HG03280 (cell line): ENCODE results near the gene PAQR8.
"Not testable (repeated sequence)": the region's sequence is repeated elsewhere in the genome, so short reads cannot be mapped to it uniquely, and the experiment has no call there.

Experiments
- ATAC-seq: cut with Tn5 transposase; IDR thresholded peaks from one replicate; pipeline ENCODE4 v1.9.1; 2021; ENCODE audit warnings: mild to moderate bottlenecking, moderate library complexity; ENCODE audit not compliant: unreplicated experiment

PAQR8 gene

DNA sequence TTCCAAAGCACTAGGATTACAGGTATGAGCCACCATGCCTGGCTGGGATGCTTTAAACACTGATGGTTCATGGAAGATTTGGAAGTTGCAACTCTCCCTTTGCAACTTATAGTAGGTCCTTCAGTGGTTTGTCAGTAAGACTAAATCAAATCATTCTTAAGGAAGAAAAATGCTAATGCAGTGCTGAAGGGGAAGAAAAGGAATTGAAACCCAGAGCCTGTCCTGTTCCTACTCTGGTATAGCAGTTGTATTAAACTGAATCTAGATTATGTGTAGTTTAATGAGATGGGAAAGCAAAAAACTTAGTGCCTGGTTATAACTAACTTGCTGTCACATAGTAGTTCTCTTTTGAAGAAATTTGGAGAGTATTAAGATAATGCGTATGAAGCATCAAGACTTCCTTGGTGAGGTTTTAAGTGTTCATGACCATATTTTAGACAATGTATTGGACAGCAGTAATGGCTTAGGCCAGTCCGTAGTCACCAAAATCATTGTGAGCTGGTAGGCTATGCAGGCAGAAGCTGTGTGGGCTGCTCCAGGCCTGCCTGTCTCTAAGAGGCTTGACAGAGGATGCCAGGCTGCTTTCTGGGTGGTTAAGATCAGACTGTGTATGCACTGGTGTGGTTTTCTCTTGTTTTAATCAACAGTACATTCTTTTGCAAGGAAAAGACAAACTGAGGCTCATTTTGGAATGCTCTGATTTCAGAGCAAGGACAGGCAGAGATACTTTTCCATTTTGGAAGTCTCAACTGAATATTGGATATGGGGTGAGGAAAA is 14.0 kb downstream of the PAQR8 start:
- no peak for ATAC-seq

DNA sequence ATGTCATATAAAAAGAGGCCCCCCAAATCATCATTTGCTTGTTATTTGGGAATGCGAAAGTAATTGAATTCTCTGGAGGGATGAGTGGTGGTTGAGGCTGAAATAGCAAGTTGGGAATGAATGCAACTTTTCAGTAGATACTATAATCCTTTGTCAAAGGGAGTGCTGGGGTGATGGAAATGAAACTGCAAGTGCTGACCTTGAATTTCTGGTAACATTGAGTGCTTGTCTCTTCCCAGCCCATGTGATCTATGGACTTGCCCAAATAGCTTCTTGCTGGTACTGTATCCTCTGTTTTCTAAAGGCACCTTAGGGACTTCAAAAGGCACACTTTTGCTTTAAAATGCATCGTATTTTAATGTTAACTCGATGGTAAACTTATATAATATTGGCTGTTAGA is 14.8 kb downstream of the PAQR8 start:
- ATAC-seq: no peak

DNA sequence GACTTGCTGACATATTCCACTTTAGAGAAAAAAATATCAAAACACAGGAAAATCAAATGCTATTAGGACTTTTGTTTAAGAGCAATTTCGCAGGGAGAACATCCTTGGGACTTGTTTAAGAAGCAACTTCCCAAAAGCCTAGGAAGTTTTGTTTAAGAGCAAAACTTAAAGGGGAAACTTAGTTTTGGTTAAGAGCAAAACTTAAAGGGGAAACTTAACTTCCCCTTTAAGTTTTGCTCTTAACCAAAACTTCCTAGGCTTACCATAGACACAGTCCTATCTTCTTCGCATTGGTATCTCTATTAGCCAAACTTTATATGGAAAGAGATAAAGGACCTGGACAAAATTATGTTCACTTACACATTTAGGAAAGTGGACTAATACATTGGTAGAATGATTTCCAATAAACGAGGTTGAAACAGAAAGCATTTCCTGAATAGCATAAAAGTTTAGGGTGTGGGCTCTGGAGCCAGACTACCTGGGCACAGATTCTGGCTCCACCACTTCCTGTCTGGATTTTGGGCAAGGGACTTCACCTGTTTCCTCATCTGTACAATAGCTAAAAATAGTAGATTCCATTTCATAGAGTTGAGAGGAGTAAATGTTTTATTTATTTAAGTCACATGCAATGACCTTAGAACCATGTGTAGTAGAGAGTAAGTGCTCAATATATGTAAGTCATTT is 15.7 kb downstream of the PAQR8 start:
- ATAC-seq: no peak

DNA sequence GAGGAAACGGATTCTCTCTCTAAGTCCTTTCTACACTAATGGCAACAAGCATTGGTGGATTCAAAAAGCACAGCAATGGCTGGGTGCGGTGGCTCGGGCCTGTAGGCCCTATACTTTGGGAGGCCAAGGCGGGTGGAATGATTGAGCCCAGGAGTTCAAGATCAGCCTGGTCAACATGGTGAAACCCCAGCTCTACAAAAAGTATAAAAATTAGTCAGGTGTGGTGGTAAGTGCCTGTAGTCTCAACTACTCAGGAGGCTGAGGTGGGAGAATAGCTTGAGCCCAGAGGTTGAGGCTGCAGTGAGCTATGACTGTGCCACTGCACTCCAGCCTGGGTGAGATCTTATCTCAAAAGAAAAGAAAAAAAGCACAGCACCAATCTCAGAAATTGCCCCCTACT is 19.3 kb downstream of the PAQR8 start:
- ATAC-seq: no peak

DNA sequence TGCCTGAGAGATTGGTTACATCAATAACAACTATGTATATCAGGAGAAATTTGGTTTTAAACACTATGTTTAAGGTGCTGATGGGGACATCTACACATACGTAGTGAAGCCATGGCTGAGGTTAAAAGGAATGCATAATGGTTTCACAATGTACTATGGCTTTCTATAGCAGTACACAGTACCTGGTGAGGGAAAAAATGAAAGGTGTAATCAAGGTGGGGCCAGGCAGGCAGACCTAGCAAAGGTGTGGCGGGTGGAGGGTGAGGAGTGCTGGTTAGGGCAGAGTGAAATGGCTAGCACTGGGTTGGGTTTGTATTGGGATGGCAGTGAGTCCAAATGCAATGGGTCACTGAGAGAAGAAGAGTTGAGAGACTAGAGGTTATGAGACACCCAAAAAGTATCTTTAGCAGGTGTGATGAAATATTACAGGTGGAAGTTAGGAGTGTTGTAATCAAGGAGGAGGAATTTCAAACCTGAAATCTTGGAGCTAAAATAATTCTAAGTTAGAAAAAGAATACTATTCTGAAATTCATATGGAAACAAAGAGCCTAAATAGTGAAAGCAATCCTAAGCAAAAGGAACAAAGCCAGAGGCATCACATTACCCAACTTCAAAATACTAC is 22.3 kb downstream of the PAQR8 start:
- ATAC-seq: no peak

DNA sequence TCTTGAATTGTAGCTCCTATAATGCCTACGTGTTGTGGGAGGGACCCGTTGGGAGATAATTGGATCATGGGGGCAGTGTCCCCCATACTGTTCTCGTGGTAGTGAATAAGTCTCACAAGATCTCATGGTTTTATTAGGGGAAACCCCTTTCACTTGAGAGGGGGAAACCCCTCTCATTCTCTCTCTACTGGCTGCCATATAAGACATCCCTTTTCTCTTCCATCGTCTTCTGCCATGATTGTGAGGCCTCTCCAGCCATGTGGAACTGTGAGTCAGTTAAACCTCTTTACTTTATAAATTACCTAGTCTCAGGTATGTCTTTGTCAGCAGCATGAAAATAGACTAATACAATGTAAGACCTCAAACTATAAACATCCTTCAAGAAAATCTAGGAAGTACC is 23.1 kb downstream of the PAQR8 start:
- no peak for ATAC-seq

DNA sequence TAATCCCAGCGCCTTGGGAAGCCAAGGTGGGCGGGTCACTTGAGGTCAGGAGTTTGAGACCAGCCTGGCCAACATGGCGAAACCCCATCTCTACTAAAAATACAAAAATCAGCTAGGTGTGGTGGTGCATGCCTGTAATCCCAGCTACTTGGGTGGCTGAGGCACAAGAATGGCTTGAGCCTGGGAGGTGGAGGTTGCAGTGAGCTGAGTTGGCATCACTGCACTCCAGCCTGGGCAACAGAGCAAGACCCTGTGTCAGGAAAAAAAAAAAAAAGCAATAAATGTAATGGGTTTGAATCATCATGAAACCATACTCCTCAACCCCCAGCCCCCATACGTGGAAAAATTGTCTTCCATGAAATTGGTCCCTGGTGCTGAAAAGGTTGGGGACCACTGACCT is 26.2 kb downstream of the PAQR8 start:
- ATAC-seq: not testable (repeated sequence)

DNA sequence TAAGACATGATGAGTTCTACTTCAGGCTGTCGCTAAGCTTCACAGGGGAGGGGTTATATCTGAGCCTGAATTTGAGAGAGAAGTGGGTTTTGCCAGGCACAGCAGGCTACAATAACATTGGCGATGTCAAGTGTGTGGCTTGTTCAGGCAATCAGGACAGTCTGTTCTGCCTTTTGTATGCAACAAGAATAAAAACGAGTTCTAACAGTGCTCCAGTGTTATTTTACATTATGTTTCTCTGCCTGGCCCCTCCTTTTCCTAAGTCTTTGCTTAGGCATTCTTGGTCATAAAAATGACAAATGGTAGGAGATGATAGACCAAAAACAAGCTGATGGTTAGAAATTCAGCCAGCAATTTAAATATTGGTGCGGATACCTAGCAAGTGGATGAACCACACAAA is 26.8 kb downstream of the PAQR8 start:
- ATAC-seq: no peak

DNA sequence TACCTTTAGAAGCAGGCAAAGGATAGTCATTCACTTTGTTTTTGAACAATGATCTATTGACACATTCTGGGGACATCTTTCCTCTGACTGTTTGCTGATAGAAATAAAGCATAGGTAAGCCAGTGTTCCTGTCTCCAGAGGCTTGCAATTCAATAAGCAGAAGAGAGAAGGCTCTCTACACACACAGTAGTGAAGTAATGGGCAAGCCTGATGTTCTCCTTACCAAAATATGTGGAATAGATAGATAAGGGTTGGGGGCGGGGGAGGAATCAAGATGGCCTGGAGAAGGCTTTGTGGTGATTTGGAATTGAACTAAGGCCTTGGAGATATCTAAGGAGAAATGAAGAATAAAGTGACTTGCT is 27.3 kb downstream of the PAQR8 start:
- ATAC-seq: no peak

DNA sequence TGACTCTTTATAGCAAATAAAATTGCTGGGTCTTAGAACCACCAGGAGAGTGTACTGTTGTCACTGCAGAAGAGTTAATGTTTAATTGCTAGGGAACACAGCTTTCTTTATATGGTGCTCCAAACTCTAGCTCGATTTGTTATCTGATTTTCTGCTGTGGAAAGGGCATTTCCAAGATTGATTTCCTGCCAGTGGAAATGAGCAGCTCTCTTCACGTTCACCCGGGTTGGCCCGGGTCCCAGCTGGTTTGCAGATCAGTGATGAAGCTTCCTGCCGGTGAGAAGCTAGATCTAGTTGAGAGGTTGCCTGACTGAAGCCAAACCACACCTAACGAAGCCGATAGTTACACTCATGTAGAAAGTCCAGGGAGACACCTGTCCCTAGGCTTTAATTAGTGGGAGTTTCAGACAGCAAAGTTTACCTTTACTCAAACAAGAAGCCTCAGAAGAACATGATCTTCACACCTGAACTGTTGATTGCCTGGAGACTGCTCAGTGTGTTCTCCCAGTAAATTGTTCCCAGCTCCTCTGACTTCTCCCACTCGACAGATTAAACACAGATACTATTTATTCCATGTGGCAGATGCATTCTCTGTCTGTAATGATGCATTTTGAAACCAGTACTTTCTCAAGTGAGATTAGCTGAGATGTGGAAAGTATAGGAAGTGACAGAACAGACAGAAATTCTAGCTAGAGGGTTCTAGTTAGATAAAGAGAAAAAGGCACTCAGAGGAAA is 27.8 kb downstream of the PAQR8 start:
- peak; percentile 46 for ATAC-seq

DNA sequence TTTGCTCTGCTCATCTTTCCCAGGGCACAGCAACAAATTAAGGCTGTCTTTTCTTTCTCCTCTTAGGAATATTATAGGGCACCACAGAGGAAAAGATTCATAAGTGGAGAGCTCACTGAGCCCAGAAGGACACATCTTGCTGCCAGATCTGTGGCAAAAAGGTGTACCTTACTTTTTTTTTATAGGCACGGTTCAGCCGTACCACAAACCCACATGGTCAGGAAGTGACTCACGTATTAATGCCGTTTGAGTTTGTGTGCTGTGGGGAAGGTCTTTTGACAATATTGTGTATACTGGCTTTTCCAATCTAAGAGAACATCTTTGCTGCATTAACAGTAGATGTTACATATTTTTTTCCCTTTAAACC is 28.4 kb downstream of the PAQR8 start:
- ATAC-seq: peak; percentile 47

DNA sequence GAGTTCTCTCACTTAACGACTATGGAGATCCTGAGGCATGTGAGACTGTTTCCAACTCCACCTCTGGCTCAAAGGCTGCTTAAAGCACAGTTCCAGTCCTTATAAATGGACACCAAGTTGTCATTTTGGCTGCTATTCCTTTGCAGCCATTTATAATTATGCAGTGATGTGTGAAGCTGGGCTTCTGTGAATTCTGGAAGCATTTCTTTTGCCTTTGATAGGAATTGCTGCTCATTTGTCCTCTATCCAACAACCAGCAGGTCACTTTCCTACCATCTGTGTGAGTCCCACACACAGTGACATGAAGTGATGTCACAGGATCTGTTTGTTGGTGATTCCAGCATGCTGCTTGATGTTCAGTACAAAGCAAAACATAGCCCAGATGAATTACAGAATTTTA is 29.6 kb downstream of the PAQR8 start:
- ATAC-seq: no peak

DNA sequence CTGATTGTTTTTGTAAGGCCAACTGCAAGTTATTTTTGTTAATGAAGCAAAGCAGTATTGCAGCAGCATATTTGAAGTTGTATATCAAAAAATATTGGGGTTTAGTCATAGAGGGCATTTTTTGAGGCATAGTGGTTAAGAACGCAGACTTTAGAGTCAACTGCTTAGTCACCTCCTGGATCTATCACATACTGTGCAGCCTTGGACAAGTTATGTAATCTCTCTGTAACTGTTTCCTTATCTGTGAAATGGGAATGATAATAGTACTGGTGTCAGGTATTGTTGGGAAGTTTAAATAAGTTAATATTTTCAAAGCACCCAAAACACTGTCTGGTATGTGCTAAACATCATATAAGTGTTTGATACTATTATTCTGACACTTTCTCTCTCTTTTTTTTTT is 31.0 kb downstream of the PAQR8 start:
- no peak for ATAC-seq

DNA sequence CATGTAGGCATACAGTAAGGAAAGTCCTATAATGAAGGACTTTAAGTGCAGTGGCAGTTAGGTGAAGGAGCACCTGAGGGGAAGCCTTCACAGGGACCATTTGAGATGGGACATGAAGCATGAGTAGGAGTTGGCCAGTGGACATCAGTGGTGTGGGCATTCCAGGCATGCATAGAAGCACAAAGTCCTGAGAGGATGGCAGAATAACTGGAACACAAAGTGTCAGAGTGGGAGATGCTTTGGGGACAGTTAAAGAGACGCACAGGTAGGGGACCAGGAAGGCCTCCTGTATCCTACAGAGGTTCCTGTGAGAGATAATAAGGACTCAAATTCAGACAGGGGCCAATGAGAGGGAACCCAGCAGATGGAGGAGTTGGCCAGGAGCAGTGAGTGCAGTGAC is 31.8 kb downstream of the PAQR8 start:
- ATAC-seq: no peak

DNA sequence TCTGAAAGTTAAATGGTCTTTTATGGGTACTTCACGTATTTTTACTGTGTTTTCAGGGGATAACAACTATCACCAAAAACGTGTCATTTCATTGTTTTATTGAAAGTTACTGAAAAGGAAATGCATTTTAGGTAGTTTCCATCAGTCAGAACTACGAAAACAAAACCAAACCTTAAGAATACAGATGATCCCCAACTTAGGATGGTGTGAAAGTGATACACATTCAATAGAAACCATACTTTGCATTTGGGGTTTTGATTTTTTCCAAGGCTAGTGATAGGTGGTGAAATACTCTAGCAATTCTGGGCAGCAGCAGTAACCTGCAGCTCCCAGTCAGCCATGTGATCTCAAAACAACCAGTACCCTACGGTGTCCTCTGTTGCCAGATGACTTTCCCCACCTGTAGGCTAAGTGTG is 32.3 kb downstream of the PAQR8 start:
- peak; percentile 53 for ATAC-seq

DNA sequence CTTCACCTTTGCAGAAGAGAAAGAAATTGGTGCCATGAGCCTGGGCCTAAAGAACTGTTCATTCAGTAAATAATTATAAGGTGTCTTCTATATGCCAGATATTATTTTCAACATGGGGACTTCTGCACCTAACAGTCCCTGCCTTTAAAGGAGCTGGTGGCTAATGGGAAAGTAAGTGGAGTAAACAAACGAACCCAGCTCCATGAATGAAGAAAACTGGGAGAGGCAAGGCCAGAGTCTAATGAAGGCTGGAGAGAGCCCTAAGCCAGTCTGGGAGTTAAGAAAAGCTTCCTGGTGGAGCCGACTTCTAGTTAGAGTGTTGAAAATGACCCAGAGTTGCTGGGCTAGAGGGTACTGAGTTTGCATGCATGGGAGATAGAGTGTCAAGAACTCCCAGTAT is 34.0 kb downstream of the PAQR8 start:
- ATAC-seq: no peak

DNA sequence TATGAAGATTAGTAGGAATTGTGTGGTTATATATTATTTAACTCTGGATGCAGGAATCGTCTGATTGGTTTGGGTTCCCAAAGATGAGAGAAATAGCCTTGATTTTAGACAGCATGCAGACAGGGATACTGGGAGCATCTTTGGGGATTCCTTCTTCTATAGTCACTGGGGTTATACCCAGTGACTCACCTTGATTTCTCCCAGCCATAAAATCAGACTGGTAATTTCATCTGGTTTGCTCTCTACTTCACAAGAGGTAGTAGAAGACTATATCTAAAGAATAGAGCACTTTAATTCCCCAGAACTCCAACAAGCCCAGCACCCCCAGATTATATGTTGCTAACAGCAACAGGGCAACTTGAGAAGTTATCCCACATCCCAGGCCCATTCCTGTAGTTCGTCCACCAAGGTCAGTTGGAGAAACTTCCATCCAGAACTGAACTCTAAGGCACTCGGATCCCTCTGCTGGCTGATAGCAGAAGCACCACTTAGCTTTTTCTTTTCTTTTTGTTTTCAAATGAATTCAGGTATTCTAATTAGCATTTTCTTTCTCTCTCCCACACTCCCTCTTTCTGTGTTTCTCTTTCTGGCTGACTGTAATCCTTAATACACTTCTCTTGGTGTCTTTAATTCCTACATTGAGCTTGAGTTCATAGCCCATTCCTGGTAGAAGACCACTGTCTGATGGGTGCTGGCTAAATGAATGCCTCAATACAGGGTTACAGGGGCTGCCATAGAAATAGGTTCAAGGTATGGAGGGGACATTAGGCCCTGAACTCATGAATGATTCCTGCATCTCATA is 37.8 kb downstream of the PAQR8 start:
- ATAC-seq: peak; percentile 51

DNA sequence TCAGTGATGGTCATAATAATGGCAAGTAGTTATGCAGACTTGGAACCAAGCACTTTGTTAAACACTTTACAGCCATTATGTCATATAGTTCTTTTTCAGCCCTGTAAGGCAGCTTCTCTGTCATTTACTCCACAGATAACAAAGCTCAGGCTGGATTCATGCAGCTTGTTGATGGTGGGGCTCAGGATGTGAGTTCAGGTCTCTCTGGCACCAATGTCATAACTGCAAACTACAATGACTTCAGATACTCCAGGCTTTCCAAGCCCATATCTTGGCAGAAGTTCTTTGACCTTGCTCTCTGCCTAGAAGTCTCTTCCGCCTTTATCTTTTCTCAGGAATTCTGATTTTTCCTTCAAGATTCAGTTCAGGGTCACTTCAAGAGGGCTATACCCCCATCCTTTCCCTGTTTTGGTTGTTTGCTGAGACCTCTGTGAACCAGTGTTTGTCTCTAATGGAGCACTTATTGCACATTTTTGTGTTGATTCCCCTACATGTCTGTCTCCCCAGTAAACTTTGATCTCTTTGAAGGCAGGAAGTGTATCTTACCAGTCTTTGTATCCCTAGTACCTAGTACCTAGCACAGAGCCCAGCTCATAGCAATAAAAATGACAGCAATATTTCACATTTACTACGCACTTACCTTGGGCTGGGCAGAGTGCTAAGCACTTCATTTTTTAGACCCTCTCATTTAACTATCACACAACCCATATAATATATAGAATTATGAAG is 38.5 kb downstream of the PAQR8 start:
- ATAC-seq: no peak

DNA sequence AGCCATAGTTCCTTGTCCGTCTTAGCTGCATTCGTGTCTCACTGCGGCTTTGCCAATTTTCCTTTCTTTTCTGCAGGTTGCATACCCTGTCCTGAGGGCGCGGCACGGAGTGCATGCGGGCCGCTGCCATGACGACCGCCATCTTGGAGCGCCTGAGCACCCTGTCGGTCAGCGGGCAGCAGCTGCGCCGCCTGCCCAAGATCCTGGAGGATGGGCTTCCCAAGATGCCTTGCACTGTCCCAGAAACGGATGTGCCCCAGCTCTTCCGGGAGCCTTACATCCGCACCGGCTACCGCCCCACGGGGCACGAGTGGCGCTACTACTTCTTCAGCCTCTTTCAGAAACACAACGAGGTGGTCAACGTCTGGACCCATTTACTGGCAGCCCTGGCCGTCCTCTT is 41.1 kb downstream of the PAQR8 start:
- ATAC-seq: no peak

DNA sequence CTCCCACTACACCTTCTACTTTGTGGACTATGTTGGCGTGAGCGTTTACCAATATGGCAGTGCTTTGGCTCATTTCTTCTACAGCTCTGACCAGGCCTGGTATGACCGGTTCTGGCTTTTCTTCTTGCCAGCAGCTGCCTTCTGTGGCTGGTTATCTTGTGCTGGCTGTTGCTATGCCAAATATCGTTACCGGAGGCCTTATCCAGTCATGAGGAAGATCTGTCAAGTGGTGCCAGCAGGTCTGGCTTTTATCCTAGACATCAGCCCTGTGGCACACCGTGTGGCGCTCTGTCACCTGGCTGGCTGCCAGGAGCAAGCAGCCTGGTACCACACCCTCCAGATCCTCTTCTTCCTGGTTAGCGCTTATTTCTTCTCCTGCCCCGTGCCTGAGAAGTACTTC is 41.7 kb downstream of the PAQR8 start:
- no peak for ATAC-seq
